Large intestine (tissue), 3 donors: ENCODE data around the gene COL2A1. TPM values are rescaled to one million over a fixed set of nuclear protein-coding genes. Genes with fewer than 3 reads are reported as not detected.

Experiments used
- DNase-seq, 2 donors: peaks; one replicate each; pipeline versions ENCODE4 v3.0.0 to v3.0.0-alpha.2; 2013
- H3K27ac ChIP-seq: one replicate; pipeline ENCODE4 v1.5.1; 2013; ENCODE audit warnings: low read length
- H3K27me3 ChIP-seq: 2 replicates; pipeline ENCODE4 v1.6.1; 2013; ENCODE audit warnings: low read length; ENCODE audit not compliant: control insufficient read depth, insufficient read depth
- H3K36me3 ChIP-seq: 2 replicates; pipeline ENCODE4 v1.6.1; 2013; ENCODE audit warnings: low read length; ENCODE audit not compliant: control insufficient read depth, insufficient read depth
- H3K4me1 ChIP-seq: one replicate; pipeline ENCODE4 v1.6.1; 2013; ENCODE audit warnings: low read length; ENCODE audit not compliant: control insufficient read depth, insufficient read depth
- H3K4me3 ChIP-seq: one replicate; pipeline ENCODE4 v1.5.1; 2013; ENCODE audit warnings: low read length
- H3K9me3 ChIP-seq: one replicate; pipeline ENCODE4 v1.6.1; 2013; ENCODE audit warnings: mild to moderate bottlenecking, low read depth, low read length, moderate library complexity; ENCODE audit not compliant: control insufficient read depth
- WGBS: methylation state at CpG from one replicate; pipeline ENCODE4 v1.1.5; 2013; ENCODE audit warnings: low lambda C conversion rate; ENCODE audit not compliant: insufficient coverage; 5-methylcytosine and 5-hydroxymethylcytosine counted together
- polyA plus RNA-seq: library from polyadenylated mRNA; unstranded; fragments of 120-200 nt; gene quantifications from one replicate; pipeline ENCODE4 v1.2.1, GENCODE V29; 2013

COL2A1 gene
- polyA plus RNA-seq, 1 donor: 9.0 TPM

DNA sequence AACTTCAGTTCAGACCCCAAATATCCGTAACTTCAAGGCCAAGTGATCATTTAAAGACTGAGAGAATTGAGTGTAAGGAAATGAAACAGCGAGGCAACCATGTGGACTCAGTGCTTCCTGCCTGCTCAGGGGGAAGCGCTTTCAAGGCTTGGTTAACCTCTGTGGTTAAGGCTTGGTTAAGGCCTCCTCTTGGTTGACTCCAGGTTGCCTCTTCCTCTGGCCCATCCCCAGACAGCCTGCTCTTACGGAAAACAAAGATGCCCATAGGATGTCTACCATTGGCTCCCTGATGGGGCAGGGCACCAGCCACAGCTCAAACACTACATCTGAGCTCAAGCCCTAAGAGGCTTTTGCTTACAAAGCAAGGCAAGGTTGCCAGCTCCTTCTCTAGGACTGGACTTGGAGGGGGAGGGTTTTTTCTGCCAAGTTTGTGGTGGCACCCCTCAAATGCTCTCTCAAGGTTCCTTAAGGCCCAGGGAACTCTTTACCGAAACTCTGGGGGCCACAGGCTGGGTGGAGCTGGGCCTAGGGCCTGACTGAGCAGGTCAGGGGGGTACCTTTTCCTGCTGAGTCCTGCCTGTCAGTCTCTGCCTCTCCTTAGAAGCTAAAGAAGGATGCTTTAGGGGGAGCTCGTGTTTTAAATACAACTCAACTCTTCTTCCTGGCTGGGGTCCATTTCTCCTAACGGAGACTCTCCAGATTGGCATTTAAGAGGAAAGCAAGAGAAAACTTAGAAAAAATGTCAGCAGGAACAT is 13.7 kb downstream of the COL2A1 start:
- no peak for DNase-seq
- 80% methylated on average over 1 of the region's 7 CpGs for WGBS
- H3K36me3 ChIP-seq: no peaks in the 10 kb centered on the region
- no peak overlapping the region for H3K27ac ChIP-seq
- H3K9me3 ChIP-seq: no peaks in the 10 kb centered on the region
- no peaks in the 10 kb centered on the region for H3K27me3 ChIP-seq
- no peak overlapping the region for H3K4me3 ChIP-seq
- no peaks in the 10 kb centered on the region for H3K4me1 ChIP-seq

DNA sequence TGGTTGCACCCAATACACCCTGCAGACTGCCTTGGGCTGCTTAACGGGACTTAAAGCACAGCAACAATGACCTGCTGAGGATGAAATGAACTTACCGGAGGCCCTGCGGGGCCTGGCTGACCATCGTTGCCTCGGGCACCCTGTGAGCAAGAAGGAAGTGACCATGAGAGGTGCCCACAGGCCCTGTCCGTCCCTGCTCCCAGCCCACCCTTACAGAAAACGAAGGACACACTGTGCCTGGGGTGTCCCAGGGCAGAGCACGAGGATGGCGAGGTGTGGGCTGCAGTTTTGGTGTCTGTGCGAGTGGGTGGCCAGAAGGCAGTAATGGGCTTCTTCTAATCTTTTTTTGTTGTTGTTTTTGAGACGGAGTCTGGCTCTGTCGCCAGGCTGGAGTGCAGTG is 14.6 kb downstream of the COL2A1 start:
- Histone ChIP-seq H3K9me3 (no peaks in the 10 kb centered on the region), H3K36me3 (no peaks in the 10 kb centered on the region), H3K27ac (no peak overlapping the region), H3K4me1 (no peaks in the 10 kb centered on the region), H3K4me3 (no peak overlapping the region), H3K27me3 (no peaks in the 10 kb centered on the region)
- DNase-seq: no peak
- no CpG with 5 or more reads among the region's 12 CpGs for WGBS

DNA sequence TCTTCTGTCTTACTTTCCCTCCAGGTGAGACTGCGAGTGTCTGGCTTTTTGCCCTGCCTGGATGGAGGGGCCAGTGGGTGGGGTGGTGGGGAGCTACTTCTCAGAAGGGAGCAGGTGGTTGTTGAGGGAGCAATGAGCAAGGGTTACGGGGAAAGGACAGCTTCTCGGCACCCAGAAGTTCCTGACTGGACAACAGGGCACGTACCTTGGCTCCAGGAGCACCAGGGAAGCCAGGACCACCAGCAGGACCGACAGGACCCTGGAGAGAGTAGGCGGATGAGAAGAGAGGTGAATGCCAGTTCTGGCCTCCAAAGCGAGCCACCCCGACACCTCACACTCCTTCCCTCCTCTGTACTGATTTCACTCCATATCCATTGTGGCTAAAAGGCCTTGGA is 15.3 kb downstream of the COL2A1 start:
- no peaks in the 10 kb centered on the region for H3K4me1 ChIP-seq
- WGBS: no CpG with 5 or more reads among the region's 8 CpGs
- no peaks in the 10 kb centered on the region for H3K27me3 ChIP-seq
- DNase-seq: no peak
- H3K4me3 ChIP-seq: no peak overlapping the region
- H3K9me3 ChIP-seq: no peaks in the 10 kb centered on the region
- H3K27ac ChIP-seq: no peak overlapping the region
- no peaks in the 10 kb centered on the region for H3K36me3 ChIP-seq

DNA sequence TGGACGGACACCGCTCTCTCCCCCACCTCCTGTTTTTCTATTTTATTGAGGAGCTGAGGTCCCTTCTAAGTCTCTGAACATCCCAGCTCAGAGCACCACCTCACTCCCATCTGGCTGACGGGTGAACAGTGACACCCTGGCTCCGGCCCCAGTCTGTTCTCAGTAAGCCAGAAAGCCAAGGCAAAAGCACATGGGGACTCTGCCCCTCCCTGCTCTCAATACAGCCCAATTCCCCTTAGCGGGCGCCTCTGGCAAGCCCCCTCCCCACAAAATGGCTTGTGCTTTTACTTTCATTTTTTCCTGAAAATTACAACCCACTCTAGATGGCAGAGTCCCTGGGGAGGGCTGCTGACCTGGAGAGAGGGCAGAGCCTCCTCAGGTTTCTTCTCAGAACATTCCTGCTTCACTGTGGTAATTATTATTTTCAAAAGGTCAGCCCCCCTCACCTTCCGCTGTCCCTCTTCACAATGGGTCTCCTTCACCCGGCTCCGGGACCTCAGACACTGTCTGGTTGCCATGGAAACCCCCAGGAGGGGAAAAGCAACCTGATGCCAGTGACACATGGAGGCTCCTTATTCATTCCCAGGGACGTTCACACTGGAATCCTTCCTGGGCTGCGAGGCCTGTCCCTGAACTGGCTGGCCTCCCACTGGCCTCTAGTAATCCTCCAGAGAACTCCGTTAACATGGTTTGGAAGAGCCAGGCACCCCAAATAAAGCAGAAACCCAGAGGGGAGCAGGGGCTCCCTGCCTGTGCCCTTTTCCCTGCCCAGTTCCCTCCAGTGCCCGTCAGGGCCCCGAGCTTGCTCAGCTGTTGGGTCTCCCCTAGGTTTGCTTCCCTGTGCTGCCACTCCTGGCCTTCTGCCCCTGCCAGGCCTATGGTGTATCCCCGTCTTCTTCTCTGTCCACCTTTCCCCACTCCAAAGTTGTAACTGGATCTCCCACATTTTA is 15.9 kb downstream of the COL2A1 start:
- H3K4me1 ChIP-seq: no peaks in the 10 kb centered on the region
- no peaks in the 10 kb centered on the region for H3K27me3 ChIP-seq
- no peaks in the 10 kb centered on the region for H3K9me3 ChIP-seq
- no peaks in the 10 kb centered on the region for H3K36me3 ChIP-seq
- DNase-seq: no peak
- H3K27ac ChIP-seq: no peak overlapping the region
- no peak overlapping the region for H3K4me3 ChIP-seq
- WGBS: no CpG with 5 or more reads among the region's 15 CpGs

DNA sequence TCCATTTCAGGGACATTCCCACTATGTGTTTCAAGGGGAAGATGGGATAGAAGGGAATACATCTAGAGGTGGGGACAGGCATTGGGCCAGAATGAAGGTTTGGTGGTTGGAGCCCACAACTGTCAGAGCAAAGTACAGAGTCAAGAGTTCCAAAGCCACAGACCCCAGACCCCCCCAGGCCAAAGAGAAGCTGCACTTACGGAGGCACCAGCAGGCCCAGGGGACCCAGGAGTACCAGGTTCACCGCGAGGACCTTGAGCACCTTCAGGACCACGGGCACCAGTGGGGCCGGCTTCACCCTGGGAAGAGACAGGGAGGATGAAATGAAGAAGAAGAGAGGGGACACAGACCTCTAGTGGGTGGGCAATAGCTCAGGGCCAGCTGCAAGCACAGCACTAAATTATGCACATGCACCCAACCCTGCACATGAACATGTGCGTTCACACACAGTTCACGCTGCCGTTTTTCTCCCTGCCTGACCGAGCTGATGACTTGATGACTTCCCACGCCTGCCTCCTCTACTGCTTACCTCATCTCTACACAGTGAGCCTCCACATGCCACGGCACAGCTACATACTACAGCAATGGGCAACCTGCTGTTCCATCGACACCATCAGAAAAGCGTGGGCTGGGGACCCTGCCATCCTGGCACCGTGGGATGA is 16.7 kb downstream of the COL2A1 start:
- H3K4me1 ChIP-seq: peaks cover 3% of the 10 kb centered on the region
- H3K27me3 ChIP-seq: no peaks in the 10 kb centered on the region
- no peaks in the 10 kb centered on the region for H3K9me3 ChIP-seq
- H3K27ac ChIP-seq: no peak overlapping the region
- H3K36me3 ChIP-seq: no peaks in the 10 kb centered on the region
- H3K4me3 ChIP-seq: no peak overlapping the region
- WGBS: no CpG with 5 or more reads among the region's 14 CpGs
- no peak for DNase-seq

DNA sequence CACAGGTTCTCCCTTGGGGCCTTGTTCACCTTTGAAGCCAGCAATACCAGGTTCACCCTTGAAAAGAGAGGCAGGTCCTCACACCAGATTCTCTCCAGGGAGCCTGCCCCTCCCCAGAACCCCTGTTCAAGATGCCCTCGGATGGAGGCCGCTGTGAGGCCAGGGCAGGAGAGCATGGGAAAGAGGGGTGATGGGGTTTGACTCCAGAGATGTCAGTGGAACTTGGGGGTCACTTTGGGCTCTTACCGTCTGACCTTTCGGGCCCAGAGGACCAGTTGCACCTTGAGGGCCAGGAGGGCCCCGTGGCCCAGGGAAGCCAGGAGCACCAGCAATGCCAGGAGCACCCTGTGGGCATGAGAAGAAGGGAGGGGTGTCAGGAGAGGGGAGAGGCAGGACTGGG is 17.4 kb downstream of the COL2A1 start:
- H3K4me3 ChIP-seq: no peak overlapping the region
- H3K27ac ChIP-seq: no peak overlapping the region
- no peaks in the 10 kb centered on the region for H3K36me3 ChIP-seq
- no peaks in the 10 kb centered on the region for H3K9me3 ChIP-seq
- H3K4me1 ChIP-seq: peaks cover 9% of the 10 kb centered on the region
- WGBS: no CpG with 5 or more reads among the region's 5 CpGs
- no peaks in the 10 kb centered on the region for H3K27me3 ChIP-seq
- no peak for DNase-seq

DNA sequence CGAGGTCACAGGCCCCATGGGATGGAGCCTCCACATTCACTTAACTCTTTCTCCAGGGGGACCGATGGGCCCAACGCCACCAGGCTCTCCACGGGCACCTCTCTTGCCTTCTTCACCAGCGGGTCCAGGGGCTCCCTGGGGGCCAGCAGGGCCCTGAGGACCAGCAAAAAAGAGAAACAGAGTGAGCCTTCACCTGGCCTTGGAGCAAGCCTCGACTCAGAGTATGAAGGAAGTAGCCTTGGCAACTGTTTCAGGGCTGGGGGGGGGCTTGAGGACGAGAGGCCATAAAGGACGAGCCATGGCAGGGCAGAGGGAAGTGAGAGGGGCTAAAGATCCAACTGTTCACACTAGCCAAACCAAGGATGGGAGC is 18.0 kb downstream of the COL2A1 start:
- DNase-seq: no peak
- Histone ChIP-seq H3K9me3 (no peaks in the 10 kb centered on the region), H3K27me3 (no peaks in the 10 kb centered on the region), H3K4me3 (no peak overlapping the region), H3K27ac (no peak overlapping the region), H3K4me1 (peaks cover 15% of the 10 kb centered on the region), H3K36me3 (no peaks in the 10 kb centered on the region)
- WGBS: no CpG with 5 or more reads among the region's 8 CpGs

DNA sequence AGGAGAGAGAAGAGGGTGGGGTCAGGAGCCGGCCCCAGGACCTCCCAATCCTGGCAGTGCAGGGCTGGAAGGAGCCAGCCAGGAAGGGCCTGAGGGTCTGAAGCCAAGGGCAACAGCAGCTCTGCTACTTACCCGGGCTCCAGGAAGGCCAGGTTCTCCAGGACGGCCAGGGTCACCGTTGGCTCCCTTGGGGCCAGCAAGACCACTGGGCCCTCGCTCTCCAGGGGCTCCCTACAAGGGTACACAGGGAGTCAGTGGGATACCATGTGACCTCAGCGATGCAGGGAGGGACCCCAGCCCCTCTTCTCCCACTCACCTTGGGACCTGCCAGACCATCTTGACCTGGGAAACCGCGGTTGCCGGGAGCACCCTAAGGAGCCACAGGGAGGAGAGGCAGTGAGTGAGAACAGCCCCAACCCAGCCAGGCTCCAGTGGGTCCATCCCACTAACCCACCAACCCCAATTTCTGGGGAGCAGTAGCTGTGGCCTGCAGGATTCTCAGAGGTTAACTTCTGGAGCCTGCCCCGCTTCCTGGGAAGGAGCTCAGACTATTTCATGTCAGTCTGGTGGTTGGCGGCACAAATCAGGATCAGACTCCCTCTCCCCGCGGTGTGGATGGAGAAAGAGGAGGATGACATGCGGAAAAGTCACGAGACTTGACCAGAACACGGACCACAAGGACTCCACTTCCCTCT is 18.5 kb downstream of the COL2A1 start:
- Histone ChIP-seq H3K27ac (no peak overlapping the region), H3K4me3 (no peak overlapping the region), H3K27me3 (no peaks in the 10 kb centered on the region), H3K9me3 (no peaks in the 10 kb centered on the region), H3K36me3 (no peaks in the 10 kb centered on the region), H3K4me1 (peaks cover 20% of the 10 kb centered on the region)
- WGBS: no CpG with 5 or more reads among the region's 16 CpGs
- DNase-seq: no peak

DNA sequence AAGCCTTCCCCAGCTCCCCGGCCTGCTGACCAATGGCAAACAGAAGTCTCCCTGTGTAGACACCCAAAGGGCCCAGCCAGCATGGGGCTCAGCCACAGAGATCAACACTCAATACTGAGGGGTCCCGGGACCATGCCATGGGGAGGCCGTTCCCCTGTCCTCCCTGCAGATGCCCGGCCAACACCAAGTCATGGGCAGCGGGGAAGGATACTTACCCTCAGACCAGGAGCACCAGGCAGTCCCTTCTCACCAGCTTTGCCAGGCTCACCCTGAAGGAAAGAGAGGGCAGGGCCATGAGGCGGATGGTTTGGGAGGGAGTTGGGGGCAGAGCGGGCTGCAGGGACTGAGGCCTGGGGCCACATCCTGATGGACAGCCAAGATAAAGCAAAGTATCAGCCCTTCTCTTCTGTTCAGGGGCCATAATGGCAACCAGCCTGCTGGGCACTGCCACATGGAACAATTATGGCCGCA is 19.9 kb downstream of the COL2A1 start:
- Histone ChIP-seq H3K4me1 (peaks cover 29% of the 10 kb centered on the region), H3K27me3 (no peaks in the 10 kb centered on the region), H3K9me3 (no peaks in the 10 kb centered on the region), H3K4me3 (no peak overlapping the region), H3K36me3 (no peaks in the 10 kb centered on the region), H3K27ac (no peak overlapping the region)
- WGBS: no CpG with 5 or more reads among the region's 8 CpGs
- DNase-seq: no peak
